A549 (cell line): ENCODE measurements around the gene RALGDS. TPM values are rescaled to one million over a fixed set of nuclear protein-coding genes. Genes with fewer than 3 reads are reported as not detected.

Experiments
- ATAC-seq, 2 experiments: fragments of 200-7000 bp in 1 of 2; fragments of >200 bp in 1 of 2; cut with Nextera tagmentation in 1 of 2; cut with Tn5 transposase in 1 of 2; 3 replicates each; pipeline versions ENCODE4 v1.8.0 to v1.9.1; 2018 to 2020; ENCODE audit warnings: mild to moderate bottlenecking in 1 of 2, moderate library complexity in 1 of 2
- CTCF ChIA-PET: fragments of 300-600 bp; sonication (Branson Sonifier 250); formaldehyde crosslinking; extraction: SDS; loops from one replicate; lab custom pipeline; 2021; ENCODE audit warnings: antibody characterized with exemption, inconsistent platforms; lab: Yijun Ruan, JAX
- POLR2A ChIA-PET: fragments of 350-600 bp; formaldehyde crosslinking; extraction: SDS; loops from one replicate; lab custom pipeline; 2021; ENCODE audit warnings: antibody characterized with exemption, inconsistent platforms; lab: Yijun Ruan, JAX
- DNase-seq, 2 experiments: peaks; one replicate each; pipeline versions ENCODE4 v3.0.0 to v3.0.0-alpha.2; 2011 to 2016; ENCODE audit warnings: low read depth in 1 of 2, low spot score in 1 of 2
- FAIRE-seq: peaks from 2 replicates; lab custom pipeline; 2011; peaks lifted over from hg19 to GRCh38; lab: Jason Lieb, UNC
- H3K27ac ChIP-seq, 2 experiments: fragments of >200 bp; sonication (Bioruptor Twin); formaldehyde crosslinking; 3 replicates each; pipeline ENCODE4 v1.5.1; 2016 to 2017
- H3K4me1 ChIP-seq: fragments of >200 bp; sonication (Bioruptor Twin); formaldehyde crosslinking; 3 replicates; pipeline ENCODE4 v1.6.1; 2016
- H3K4me2 ChIP-seq: fragments of >200 bp; sonication (Bioruptor Twin); formaldehyde crosslinking; 3 replicates; pipeline ENCODE4 v1.6.1; 2016
- H3K4me3 ChIP-seq: fragments of >200 bp; sonication (Bioruptor Twin); formaldehyde crosslinking; 3 replicates; pipeline ENCODE4 v1.5.1; 2016
- H3K9me3 ChIP-seq: fragments of >200 bp; sonication (Bioruptor Twin); formaldehyde crosslinking; 3 replicates; pipeline ENCODE4 v1.6.1; 2016
- BHLHE40 ChIP-seq: IDR thresholded peaks from 2 replicates; pipeline ENCODE4 v1.6.1; 2012; ENCODE audit warnings: low read depth, low read length, inconsistent platforms
- CBX2 ChIP-seq: fragments of 200-600 bp; sonication (generic); IDR thresholded peaks from 2 replicates; pipeline ENCODE4 v1.6.1; 2016; ENCODE audit warnings: low read depth, mild to moderate bottlenecking, borderline replicate concordance
- EHF ChIP-seq: fragments of 250-450 bp; sonication (Bioruptor Pico); IDR thresholded peaks from 2 replicates; pipeline ENCODE4 v1.5.0; 2020; ENCODE audit warnings: mild to moderate bottlenecking
- EHMT2 ChIP-seq: fragments of 200-600 bp; sonication (generic); IDR thresholded peaks from 2 replicates; pipeline ENCODE4 v1.6.1; 2016; ENCODE audit warnings: antibody characterized with exemption, low read depth, mild to moderate bottlenecking, moderate library complexity
- EP300 ChIP-seq, 2 experiments: fragments of >200 bp; sonication (Bioruptor Twin); formaldehyde crosslinking; IDR thresholded peaks; 2 replicates in 1 of 2; 3 replicates in 1 of 2; pipeline ENCODE4 v1.6.1; 2016 to 2017
- ESRRA ChIP-seq: fragments of 150-350 bp; IDR thresholded peaks from 2 replicates; pipeline ENCODE4 v1.6.1; 2014; ENCODE audit warnings: mild to moderate bottlenecking, low read length, borderline replicate concordance
- FOSB ChIP-seq: fragments of 250-450 bp; sonication (Bioruptor Pico); IDR thresholded peaks from 2 replicates; pipeline ENCODE4 v1.5.0; 2020; ENCODE audit warnings: mild to moderate bottlenecking, moderate library complexity
- FOSL2 ChIP-seq, 2 experiments: fragments of 450-650 bp in 1 of 2; fragments of >200 bp in 1 of 2; sonication (Bioruptor Twin) in 1 of 2; formaldehyde crosslinking; IDR thresholded peaks; 2 replicates each; pipeline versions ENCODE4 v1.5.0 to v1.6.1; 2016 to 2020; ENCODE audit warnings: mild to moderate bottlenecking in 1 of 2, moderate library complexity in 1 of 2
- FOXS1 ChIP-seq: fragments of 250-450 bp; sonication (Bioruptor Pico); IDR thresholded peaks from 2 replicates; pipeline ENCODE4 v1.5.0; 2020; ENCODE audit warnings: mild to moderate bottlenecking, moderate library complexity
- HEYL ChIP-seq: fragments of 250-450 bp; sonication (Bioruptor Pico); IDR thresholded peaks from 2 replicates; pipeline ENCODE4 v1.8.0; 2021; ENCODE audit warnings: mild to moderate bottlenecking, moderate library complexity
- HOXB13 ChIP-seq: fragments of 250-450 bp; sonication (Bioruptor Pico); IDR thresholded peaks from 2 replicates; pipeline ENCODE4 v1.5.0; 2020; ENCODE audit warnings: low read depth, mild to moderate bottlenecking, moderate library complexity
- HOXB5 ChIP-seq: fragments of 250-450 bp; sonication (Bioruptor Pico); IDR thresholded peaks from 2 replicates; pipeline ENCODE4 v1.5.0; 2020; ENCODE audit warnings: mild to moderate bottlenecking, moderate library complexity
- JUN ChIP-seq, 2 experiments: fragments of >200 bp; sonication (Bioruptor Twin); formaldehyde crosslinking; IDR thresholded peaks; 2 replicates in 1 of 2; 3 replicates in 1 of 2; pipeline ENCODE4 v1.6.1; 2016 to 2017
- JUNB ChIP-seq: fragments of >200 bp; sonication (Bioruptor Twin); formaldehyde crosslinking; IDR thresholded peaks from 2 replicates; pipeline ENCODE4 v1.6.1; 2016
- NFE2L2 ChIP-seq: fragments of 150-350 bp; conservative IDR thresholded peaks from 2 replicates; pipeline ENCODE4 v1.6.1; 2014; ENCODE audit warnings: low read length
- NPAS2 ChIP-seq: fragments of 250-450 bp; sonication (Bioruptor Pico); IDR thresholded peaks from 2 replicates; pipeline ENCODE4 v1.8.0; 2022; ENCODE audit warnings: mild to moderate bottlenecking, moderate library complexity, borderline replicate concordance
- NR3C1 ChIP-seq: fragments of >200 bp; sonication (Bioruptor Twin); formaldehyde crosslinking; IDR thresholded peaks from 3 replicates; pipeline ENCODE4 v1.6.1; 2017
- POLR2A ChIP-seq: IDR thresholded peaks from 2 replicates; pipeline ENCODE4 v1.6.1; 2012; ENCODE audit warnings: mild to moderate bottlenecking, low read length
- RAD21 ChIP-seq, 2 experiments: fragments of >200 bp in 1 of 2; sonication (Bioruptor Twin) in 1 of 2; formaldehyde crosslinking in 1 of 2; IDR thresholded peaks in 1 of 2; conservative IDR thresholded peaks in 1 of 2; 2 replicates in 1 of 2; 3 replicates in 1 of 2; pipeline ENCODE4 v1.6.1; 2012 to 2018; ENCODE audit warnings: inconsistent platforms in 1 of 2
- RARB ChIP-seq: fragments of 250-450 bp; sonication (Bioruptor Pico); IDR thresholded peaks from 2 replicates; pipeline ENCODE4 v1.8.0; 2021; ENCODE audit warnings: mild to moderate bottlenecking, moderate library complexity
- RFX5 ChIP-seq: fragments of 450-650 bp; IDR thresholded peaks from 2 replicates; pipeline ENCODE4 v1.7.1; 2014; ENCODE audit warnings: antibody characterized with exemption, mild to moderate bottlenecking, moderate library complexity
- RNF2 ChIP-seq: fragments of 200-600 bp; sonication (generic); IDR thresholded peaks from 2 replicates; pipeline ENCODE4 v1.6.1; 2016; ENCODE audit warnings: low read depth, mild to moderate bottlenecking, antibody characterized with exemption, moderate library complexity, borderline replicate concordance
- SREBF2 ChIP-seq: fragments of 450-650 bp; IDR thresholded peaks from 2 replicates; pipeline ENCODE4 v1.6.1; 2014; ENCODE audit warnings: mild to moderate bottlenecking, moderate library complexity
- TFCP2L1 ChIP-seq: fragments of 250-450 bp; sonication (Bioruptor Pico); IDR thresholded peaks from 2 replicates; pipeline ENCODE4 v1.5.0; 2021; ENCODE audit warnings: mild to moderate bottlenecking
- TP53 ChIP-seq: fragments of 250-450 bp; sonication (Bioruptor Pico); IDR thresholded peaks from 2 replicates; pipeline ENCODE4 v1.5.0; 2021; ENCODE audit warnings: mild to moderate bottlenecking, moderate library complexity
- ZC3H11A ChIP-seq: fragments of 450-650 bp; IDR thresholded peaks from 2 replicates; pipeline ENCODE4 v1.6.1; 2014; ENCODE audit warnings: antibody characterized with exemption, mild to moderate bottlenecking
- ZNF302 ChIP-seq: fragments of 250-450 bp; sonication (Bioruptor Pico); IDR thresholded peaks from 2 replicates; pipeline ENCODE4 v1.9.0; 2021; ENCODE audit warnings: inconsistent platforms, mild to moderate bottlenecking, moderate library complexity
- WGBS: methylation state at CpG from one replicate; pipeline ENCODE4 v1.1.6; 2017; ENCODE audit errors: missing lambda C conversion rate; 5-methylcytosine and 5-hydroxymethylcytosine counted together
- polyA plus RNA-seq, 4 experiments: library from polyadenylated mRNA; depleted of rRNA in 3 of 4; stranded (reverse); fragments of >200 nt; fragmentation: RNase III in 1 of 4; extraction: RNeasy Plus Mini Kit Qiagen cat#74134 plus additional on column Dnase treatment in 1 of 4; gene quantifications; 2 replicates in 3 of 4; 3 replicates in 1 of 4; pipeline ENCODE4 v1.2.3, GENCODE V29; 2011 to 2017
- TF ChIP-seq, protein P1 (sequence below): fragments of 150-350 bp; IDR thresholded peaks from 2 replicates; pipeline ENCODE4 v1.6.1; 2014; ENCODE audit warnings: low read depth, mild to moderate bottlenecking, low read length
- TF ChIP-seq, protein P2 (sequence below): IDR thresholded peaks from 2 replicates; pipeline ENCODE4 v1.6.1; 2012
- TF ChIP-seq, protein P3 (sequence below): fragments of 250-450 bp; sonication (Bioruptor Pico); IDR thresholded peaks from 2 replicates; pipeline ENCODE4 v1.5.0; 2020; ENCODE audit warnings: low read depth, mild to moderate bottlenecking, moderate library complexity
- TF ChIP-seq, protein P4 (sequence below): IDR thresholded peaks from 2 replicates; pipeline ENCODE4 v1.6.1; 2012; ENCODE audit warnings: low read depth, borderline replicate concordance
- TF ChIP-seq, protein P5 (sequence below): fragments of >200 bp; sonication (Bioruptor Twin); formaldehyde crosslinking; IDR thresholded peaks from 3 replicates; pipeline ENCODE4 v1.5.1; 2016
- TF ChIP-seq, protein P6 (sequence below): fragments of >200 bp; sonication (Bioruptor Twin); formaldehyde crosslinking; IDR thresholded peaks from 2 replicates; pipeline ENCODE4 v1.6.1; 2016

The RALGDS gene
- polyA plus RNA-seq, 2 of the 4 experiments (the other 2 are of a cell fraction) = 8.9 to 12.1 TPM

DNA sequence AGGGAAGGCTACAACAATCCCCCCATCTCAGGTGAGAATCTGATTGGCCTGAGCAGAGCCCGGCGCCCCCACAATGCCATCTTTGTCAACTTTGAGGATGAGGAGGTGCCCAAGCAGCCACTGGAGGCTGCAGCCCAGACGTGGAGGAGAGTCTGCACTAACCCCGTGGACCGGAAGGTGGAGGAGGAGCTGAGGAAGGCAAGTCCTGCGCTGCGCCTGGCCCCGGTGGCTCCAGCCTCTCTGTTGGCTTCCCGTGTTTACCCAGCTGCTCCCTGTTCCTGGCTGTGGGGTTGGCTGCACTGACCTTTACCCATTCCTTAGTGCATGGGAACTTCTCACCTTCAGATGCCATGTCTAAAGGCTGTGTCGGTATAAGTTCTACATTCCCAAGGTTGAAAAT, 70.3 kb downstream of the RALGDS start:
- TF ChIP-seq SREBF2 = no peak
- TF ChIP-seq HOXB5 (CRISPR knock-in tag) = no peak
- no peak for TF ChIP-seq ZC3H11A
- TF ChIP-seq, protein P1, sequence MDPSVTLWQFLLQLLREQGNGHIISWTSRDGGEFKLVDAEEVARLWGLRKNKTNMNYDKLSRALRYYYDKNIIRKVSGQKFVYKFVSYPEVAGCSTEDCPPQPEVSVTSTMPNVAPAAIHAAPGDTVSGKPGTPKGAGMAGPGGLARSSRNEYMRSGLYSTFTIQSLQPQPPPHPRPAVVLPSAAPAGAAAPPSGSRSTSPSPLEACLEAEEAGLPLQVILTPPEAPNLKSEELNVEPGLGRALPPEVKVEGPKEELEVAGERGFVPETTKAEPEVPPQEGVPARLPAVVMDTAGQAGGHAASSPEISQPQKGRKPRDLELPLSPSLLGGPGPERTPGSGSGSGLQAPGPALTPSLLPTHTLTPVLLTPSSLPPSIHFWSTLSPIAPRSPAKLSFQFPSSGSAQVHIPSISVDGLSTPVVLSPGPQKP = no peak
- TF ChIP-seq RNF2 = no peak
- TF ChIP-seq RAD21 (conservative IDR thresholded peaks at IDR 0.05 in 1 of 2, IDR thresholded peaks at IDR 0.05 in 1 of 2) = no peak
- TF ChIP-seq JUN (IDR thresholded peaks at IDR 0.05) = no peak
- TF ChIP-seq BHLHE40 = no peak
- no peak for TF ChIP-seq NPAS2 (CRISPR knock-in tag)
- TF ChIP-seq, protein P2, sequence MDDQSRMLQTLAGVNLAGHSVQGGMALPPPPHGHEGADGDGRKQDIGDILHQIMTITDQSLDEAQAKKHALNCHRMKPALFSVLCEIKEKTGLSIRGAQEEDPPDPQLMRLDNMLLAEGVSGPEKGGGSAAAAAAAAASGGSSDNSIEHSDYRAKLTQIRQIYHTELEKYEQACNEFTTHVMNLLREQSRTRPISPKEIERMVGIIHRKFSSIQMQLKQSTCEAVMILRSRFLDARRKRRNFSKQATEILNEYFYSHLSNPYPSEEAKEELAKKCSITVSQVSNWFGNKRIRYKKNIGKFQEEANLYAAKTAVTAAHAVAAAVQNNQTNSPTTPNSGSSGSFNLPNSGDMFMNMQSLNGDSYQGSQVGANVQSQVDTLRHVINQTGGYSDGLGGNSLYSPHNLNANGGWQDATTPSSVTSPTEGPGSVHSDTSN = no peak
- no peak for TF ChIP-seq EHF
- no peak for TF ChIP-seq RFX5
- TF ChIP-seq NR3C1 = no peak
- TF ChIP-seq FOXS1 (CRISPR knock-in tag) = no peak
- no peak for TF ChIP-seq JUNB
- TF ChIP-seq CBX2 = no peak
- TF ChIP-seq FOSL2 (IDR thresholded peaks at IDR 0.05) = no peak
- TF ChIP-seq FOSL2 (CRISPR knock-in tag; IDR thresholded peaks at IDR 0.05) = no peak
- no peak for TF ChIP-seq HOXB13 (CRISPR knock-in tag)
- no peak for TF ChIP-seq HEYL (CRISPR knock-in tag)
- no peak for TF ChIP-seq ZNF302 (CRISPR knock-in tag)
- no peak for DNase-seq
- no peak for FAIRE-seq
- H3K9me3 ChIP-seq = no peaks in the 10 kb centered on the region
- ChIA-PET CTCF (interaction anchor here (1.0 to 2.2 kb wide), 5 partner anchors 28 to 148 kb away, joined by 3 to 11 read pairs (median 8); no protein-coding TSS in a partner anchor), POLR2A (no interaction called here)
- no peak for ATAC-seq
- 87% methylated on average over 9 of the region's 10 CpGs for WGBS
- H3K27ac ChIP-seq = no peak overlapping the region
- no peak overlapping the region for H3K4me2 ChIP-seq
- no peak overlapping the region for H3K4me3 ChIP-seq
- H3K4me1 ChIP-seq = no peaks in the 10 kb centered on the region

DNA sequence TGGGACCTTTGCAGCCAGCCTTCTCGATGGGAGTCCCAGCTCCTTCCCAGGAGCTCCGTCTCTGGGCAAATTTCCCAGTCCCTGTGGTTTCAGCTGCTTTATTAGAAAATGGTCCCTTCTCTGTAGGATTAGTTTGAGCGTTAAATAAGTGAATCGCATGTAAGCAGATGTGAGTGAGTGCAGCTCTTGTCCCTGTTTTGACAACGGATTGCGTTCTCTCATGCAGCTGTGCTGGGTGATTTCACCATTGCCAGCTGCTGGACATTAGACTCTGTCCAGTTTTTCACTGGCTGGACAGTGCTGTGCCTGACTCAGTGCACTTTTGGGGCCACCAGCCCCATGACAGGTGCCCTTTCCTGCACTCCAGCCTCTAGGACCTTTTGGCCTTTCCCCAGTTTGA, 70.9 kb downstream of the RALGDS start:
- WGBS = 86% methylated on average over 6 of the region's 6 CpGs
- TF ChIP-seq NFE2L2 = no peak
- TF ChIP-seq, protein P3, sequence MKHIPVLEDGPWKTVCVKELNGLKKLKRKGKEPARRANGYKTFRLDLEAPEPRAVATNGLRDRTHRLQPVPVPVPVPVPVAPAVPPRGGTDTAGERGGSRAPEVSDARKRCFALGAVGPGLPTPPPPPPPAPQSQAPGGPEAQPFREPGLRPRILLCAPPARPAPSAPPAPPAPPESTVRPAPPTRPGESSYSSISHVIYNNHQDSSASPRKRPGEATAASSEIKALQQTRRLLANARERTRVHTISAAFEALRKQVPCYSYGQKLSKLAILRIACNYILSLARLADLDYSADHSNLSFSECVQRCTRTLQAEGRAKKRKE (CRISPR knock-in tag) = no peak
- TF ChIP-seq TFCP2L1 (CRISPR knock-in tag) = no peak
- TF ChIP-seq FOSB (CRISPR knock-in tag) = no peak
- TF ChIP-seq POLR2A = no peak
- no peak for TF ChIP-seq FOSL2 (IDR thresholded peaks at IDR 0.05)
- TF ChIP-seq FOSL2 (CRISPR knock-in tag; IDR thresholded peaks at IDR 0.05) = no peak
- TF ChIP-seq, protein P4, sequence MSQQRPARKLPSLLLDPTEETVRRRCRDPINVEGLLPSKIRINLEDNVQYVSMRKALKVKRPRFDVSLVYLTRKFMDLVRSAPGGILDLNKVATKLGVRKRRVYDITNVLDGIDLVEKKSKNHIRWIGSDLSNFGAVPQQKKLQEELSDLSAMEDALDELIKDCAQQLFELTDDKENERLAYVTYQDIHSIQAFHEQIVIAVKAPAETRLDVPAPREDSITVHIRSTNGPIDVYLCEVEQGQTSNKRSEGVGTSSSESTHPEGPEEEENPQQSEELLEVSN = no peak
- no peak for TF ChIP-seq RARB (CRISPR knock-in tag)
- TF ChIP-seq CBX2 = no peak
- no peak for TF ChIP-seq ESRRA
- TF ChIP-seq, protein P1 = no peak
- TF ChIP-seq TP53 = no peak
- TF ChIP-seq, protein P5, sequence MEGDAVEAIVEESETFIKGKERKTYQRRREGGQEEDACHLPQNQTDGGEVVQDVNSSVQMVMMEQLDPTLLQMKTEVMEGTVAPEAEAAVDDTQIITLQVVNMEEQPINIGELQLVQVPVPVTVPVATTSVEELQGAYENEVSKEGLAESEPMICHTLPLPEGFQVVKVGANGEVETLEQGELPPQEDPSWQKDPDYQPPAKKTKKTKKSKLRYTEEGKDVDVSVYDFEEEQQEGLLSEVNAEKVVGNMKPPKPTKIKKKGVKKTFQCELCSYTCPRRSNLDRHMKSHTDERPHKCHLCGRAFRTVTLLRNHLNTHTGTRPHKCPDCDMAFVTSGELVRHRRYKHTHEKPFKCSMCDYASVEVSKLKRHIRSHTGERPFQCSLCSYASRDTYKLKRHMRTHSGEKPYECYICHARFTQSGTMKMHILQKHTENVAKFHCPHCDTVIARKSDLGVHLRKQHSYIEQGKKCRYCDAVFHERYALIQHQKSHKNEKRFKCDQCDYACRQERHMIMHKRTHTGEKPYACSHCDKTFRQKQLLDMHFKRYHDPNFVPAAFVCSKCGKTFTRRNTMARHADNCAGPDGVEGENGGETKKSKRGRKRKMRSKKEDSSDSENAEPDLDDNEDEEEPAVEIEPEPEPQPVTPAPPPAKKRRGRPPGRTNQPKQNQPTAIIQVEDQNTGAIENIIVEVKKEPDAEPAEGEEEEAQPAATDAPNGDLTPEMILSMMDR = no peak
- no peak for TF ChIP-seq HOXB13 (CRISPR knock-in tag)
- TF ChIP-seq EHMT2 = no peak
- no peak for TF ChIP-seq EP300 (IDR thresholded peaks at IDR 0.05)
- TF ChIP-seq, protein P6, sequence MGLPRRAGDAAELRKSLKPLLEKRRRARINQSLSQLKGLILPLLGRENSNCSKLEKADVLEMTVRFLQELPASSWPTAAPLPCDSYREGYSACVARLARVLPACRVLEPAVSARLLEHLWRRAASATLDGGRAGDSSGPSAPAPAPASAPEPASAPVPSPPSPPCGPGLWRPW = no peak

More for the DNA sequence above, 70.9 kb downstream of the RALGDS start:
- ChIA-PET CTCF (interaction anchor here (1.7 to 2.2 kb wide), 5 partner anchors 16 to 97 kb away, joined by 5 to 11 read pairs (median 8); no protein-coding TSS in a partner anchor), POLR2A (no interaction called here)
- ATAC-seq = no peak
- Histone ChIP-seq H3K4me2 (no peak overlapping the region), H3K27ac (no peak overlapping the region), H3K4me1 (no peaks in the 10 kb centered on the region), H3K4me3 (no peak overlapping the region), H3K9me3 (no peaks in the 10 kb centered on the region)
- DNase-seq = no peak
- no peak for FAIRE-seq
